GM23338 (cell line): ENCODE results near the gene HEYL. TPM values are rescaled to one million over a fixed set of nuclear protein-coding genes. Genes with fewer than 3 reads are reported as not detected.

ENCODE experiments used
- ATAC-seq: fragments of 200-7000 bp; cut with Tn5 transposase; 3 replicates; pipeline ENCODE4 v1.9.1; 2020
- DNase-seq: peaks from one replicate; pipeline ENCODE4 v3.0.0-alpha.2; 2015; ENCODE audit warnings: low spot score
- H2AFZ ChIP-seq: fragments of 200-600 bp; sonication (generic); 2 replicates; pipeline ENCODE4 v1.8.0; 2016; ENCODE audit warnings: antibody characterized with exemption, mild to moderate bottlenecking, moderate library complexity
- H3F3A ChIP-seq: fragments of 200-600 bp; sonication (generic); replicated peaks from 2 replicates; pipeline ENCODE4 v1.8.0; 2017; ENCODE audit warnings: antibody characterized with exemption, mixed run types, low read depth
- H3K27ac ChIP-seq: fragments of 200-600 bp; sonication (generic); 2 replicates; pipeline ENCODE4 v1.6.1; 2016; ENCODE audit warnings: low read depth
- H3K27me3 ChIP-seq: fragments of 200-600 bp; sonication (generic); 2 replicates; pipeline ENCODE4 v1.8.0; 2016; ENCODE audit warnings: mild to moderate bottlenecking, mixed run types, moderate library complexity; ENCODE audit not compliant: insufficient read depth
- H3K36me3 ChIP-seq: fragments of 200-600 bp; sonication (generic); 2 replicates; pipeline ENCODE4 v1.8.0; 2016; ENCODE audit warnings: mild to moderate bottlenecking; ENCODE audit not compliant: insufficient read depth
- H3K4me1 ChIP-seq: fragments of 200-600 bp; sonication (generic); 2 replicates; pipeline ENCODE4 v1.8.0; 2016; ENCODE audit warnings: mild to moderate bottlenecking, moderate library complexity; ENCODE audit not compliant: insufficient read depth
- H3K4me2 ChIP-seq: fragments of 200-600 bp; sonication (generic); 2 replicates; pipeline ENCODE4 v1.7.1; 2017; ENCODE audit warnings: mixed run types
- H3K4me3 ChIP-seq: fragments of 200-600 bp; sonication (generic); 2 replicates; pipeline ENCODE4 v1.6.1; 2016; ENCODE audit warnings: mixed run types
- H3K79me2 ChIP-seq: fragments of 200-600 bp; sonication (generic); replicated peaks from 2 replicates; pipeline ENCODE4 v1.8.0; 2017; ENCODE audit warnings: mild to moderate bottlenecking; ENCODE audit not compliant: insufficient read depth
- H3K9me2 ChIP-seq: fragments of 200-600 bp; sonication (generic); 2 replicates; pipeline ENCODE4 v1.8.0; 2017; ENCODE audit not compliant: insufficient read depth
- H4K20me1 ChIP-seq: fragments of 200-600 bp; sonication (generic); replicated peaks from 2 replicates; pipeline ENCODE4 v1.8.0; 2017; ENCODE audit warnings: mild to moderate bottlenecking; ENCODE audit not compliant: insufficient read depth
- H3K27ac Mint-ChIP-seq: 2 replicates; pipeline ENCODE4 v1.8.0; 2020; ENCODE audit warnings: inconsistent platforms, mild to moderate bottlenecking, moderate library complexity, mixed read lengths
- H3K27me3 Mint-ChIP-seq: 3 replicates; pipeline ENCODE4 v1.8.0; 2022; ENCODE audit warnings: low read depth, mild to moderate bottlenecking, moderate library complexity, mixed read lengths, inconsistent platforms; ENCODE audit not compliant: insufficient read depth, poor library complexity
- H3K36me3 Mint-ChIP-seq: 3 replicates; pipeline ENCODE4 v1.8.0; 2021; ENCODE audit warnings: low read depth, mild to moderate bottlenecking, inconsistent platforms, moderate library complexity, mixed read lengths
- H3K4me1 Mint-ChIP-seq: 3 replicates; pipeline ENCODE4 v1.8.0; 2020; ENCODE audit warnings: mild to moderate bottlenecking, inconsistent platforms, mixed read lengths
- H3K4me3 Mint-ChIP-seq: 3 replicates; pipeline ENCODE4 v1.8.0; 2021; ENCODE audit warnings: moderate library complexity, mild to moderate bottlenecking, inconsistent platforms, mixed read lengths
- H3K9me3 Mint-ChIP-seq: 3 replicates; pipeline ENCODE4 v1.8.0; 2020; ENCODE audit warnings: moderate library complexity, mild to moderate bottlenecking, inconsistent platforms, mixed read lengths
- CREB1 ChIP-seq: fragments of 250-450 bp; sonication (Bioruptor Pico); IDR thresholded peaks from 2 replicates; pipeline ENCODE4 v1.5.0; 2020; ENCODE audit warnings: low read depth, mild to moderate bottlenecking, moderate library complexity
- EZH2 ChIP-seq: fragments of 200-600 bp; sonication (generic); IDR thresholded peaks from one replicate; pipeline ENCODE4 v1.8.0; 2017; ENCODE audit warnings: antibody characterized with exemption, mild to moderate bottlenecking, low read depth; ENCODE audit not compliant: unreplicated experiment
- EZH2phosphoT487 ChIP-seq: fragments of 200-600 bp; sonication (generic); IDR thresholded peaks from one replicate; pipeline ENCODE4 v1.8.1; 2018; ENCODE audit warnings: antibody characterized with exemption; ENCODE audit not compliant: unreplicated experiment
- JUNB ChIP-seq: IDR thresholded peaks from one replicate; pipeline ENCODE4 v1.6.1; 2016; ENCODE audit warnings: antibody characterized with exemption; ENCODE audit not compliant: unreplicated experiment
- NANOG ChIP-seq: IDR thresholded peaks from 2 replicates; pipeline ENCODE4 v1.6.1; 2016; ENCODE audit warnings: antibody characterized with exemption, borderline replicate concordance
- POLR2AphosphoS5 ChIP-seq: IDR thresholded peaks from 2 replicates; pipeline ENCODE4 v1.6.1; 2016; ENCODE audit warnings: antibody characterized with exemption, low read depth
- STAT1 ChIP-seq: IDR thresholded peaks from one replicate; pipeline ENCODE4 v1.6.1; 2016; ENCODE audit warnings: antibody characterized with exemption; ENCODE audit not compliant: unreplicated experiment
- ZNF114 ChIP-seq: fragments of 250-450 bp; sonication (Bioruptor Pico); IDR thresholded peaks from 2 replicates; pipeline ENCODE4 v1.5.0; 2020; ENCODE audit warnings: mild to moderate bottlenecking, moderate library complexity
- ZNF331 ChIP-seq: fragments of 250-450 bp; sonication (Bioruptor Pico); IDR thresholded peaks from 2 replicates; pipeline ENCODE4 v1.5.0; 2020; ENCODE audit warnings: low read depth, mild to moderate bottlenecking, moderate library complexity
- polyA plus RNA-seq: library from polyadenylated mRNA; unstranded; fragments of >200 nt; fragmentation: Nextera tagmentation; extraction: Ambion mirVana; gene quantifications from 2 replicates; pipeline ENCODE4 v1.2.1, GENCODE V29; 2016
- total RNA-seq: library from RNA; depleted of rRNA; stranded (reverse); fragments of >200 nt; shearing (Covaris generic); gene quantifications from 2 replicates; pipeline ENCODE4 v1.2.3, GENCODE V29; 2014
- TF ChIP-seq, protein P1 (sequence below), 2 experiments: fragments of 200-600 bp in 1 of 2; sonication (generic) in 1 of 2; conservative IDR thresholded peaks; 2 replicates each; pipeline versions ENCODE4 v1.5.1 to v1.6.1; 2016 to 2017; ENCODE audit warnings: antibody characterized with exemption in 2 of 2, low read depth in 2 of 2, mild to moderate bottlenecking in 2 of 2, moderate library complexity in 1 of 2
- TF ChIP-seq, protein P2 (sequence below): IDR thresholded peaks from 2 replicates; pipeline ENCODE4 v1.6.1; 2016; ENCODE audit warnings: antibody characterized with exemption
- TF ChIP-seq, protein P3 (sequence below): IDR thresholded peaks from one replicate; pipeline ENCODE4 v1.6.1; 2018; ENCODE audit warnings: antibody characterized with exemption; ENCODE audit not compliant: unreplicated experiment
- TF ChIP-seq, protein P4 (sequence below): fragments of 250-450 bp; sonication (Bioruptor Pico); IDR thresholded peaks from 2 replicates; pipeline ENCODE4 v1.5.0; 2020; ENCODE audit warnings: mild to moderate bottlenecking, moderate library complexity

HEYL gene
- total and polyA plus RNA-seq, 2 experiments from 2014 or later: 1.6 to 4.5 TPM

DNA sequence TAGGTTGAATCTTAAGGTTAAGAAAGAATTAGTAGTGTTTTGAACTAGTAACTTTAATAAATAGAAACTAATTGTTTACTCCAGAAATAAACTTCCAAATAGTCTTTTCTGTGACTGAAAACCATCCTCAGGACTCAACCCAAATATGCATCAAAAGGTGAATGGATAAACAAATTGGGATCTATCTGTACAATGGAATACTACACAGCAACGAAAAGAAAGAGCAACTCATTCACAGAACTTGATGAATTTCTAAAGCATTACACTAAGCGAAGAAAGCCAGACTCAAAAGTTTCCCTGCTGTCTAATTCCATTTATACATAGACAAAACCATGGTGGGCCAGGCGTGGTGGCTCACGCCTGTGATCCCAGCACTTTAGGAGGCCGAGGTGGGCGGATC is 25.0 kb downstream of the HEYL start:
- no peak overlapping the region for H2AFZ ChIP-seq
- Mint-ChIP-seq H3K27me3 (peaks cover 18% of the 10 kb centered on the region), H3K4me3 (no peak overlapping the region), H3K36me3 (no peaks in the 10 kb centered on the region), H3K27ac (no peak overlapping the region), H3K4me1 (peaks cover 3% of the 10 kb centered on the region; the same call in 1 of the 3 replicates), H3K9me3 (no peaks in the 10 kb centered on the region)
- H3K27ac ChIP-seq: no peak overlapping the region
- no peak for ATAC-seq
- no peaks in the 10 kb centered on the region for H3F3A ChIP-seq
- no peaks in the 10 kb centered on the region for H3K36me3 ChIP-seq
- TF ChIP-seq, protein P1, sequence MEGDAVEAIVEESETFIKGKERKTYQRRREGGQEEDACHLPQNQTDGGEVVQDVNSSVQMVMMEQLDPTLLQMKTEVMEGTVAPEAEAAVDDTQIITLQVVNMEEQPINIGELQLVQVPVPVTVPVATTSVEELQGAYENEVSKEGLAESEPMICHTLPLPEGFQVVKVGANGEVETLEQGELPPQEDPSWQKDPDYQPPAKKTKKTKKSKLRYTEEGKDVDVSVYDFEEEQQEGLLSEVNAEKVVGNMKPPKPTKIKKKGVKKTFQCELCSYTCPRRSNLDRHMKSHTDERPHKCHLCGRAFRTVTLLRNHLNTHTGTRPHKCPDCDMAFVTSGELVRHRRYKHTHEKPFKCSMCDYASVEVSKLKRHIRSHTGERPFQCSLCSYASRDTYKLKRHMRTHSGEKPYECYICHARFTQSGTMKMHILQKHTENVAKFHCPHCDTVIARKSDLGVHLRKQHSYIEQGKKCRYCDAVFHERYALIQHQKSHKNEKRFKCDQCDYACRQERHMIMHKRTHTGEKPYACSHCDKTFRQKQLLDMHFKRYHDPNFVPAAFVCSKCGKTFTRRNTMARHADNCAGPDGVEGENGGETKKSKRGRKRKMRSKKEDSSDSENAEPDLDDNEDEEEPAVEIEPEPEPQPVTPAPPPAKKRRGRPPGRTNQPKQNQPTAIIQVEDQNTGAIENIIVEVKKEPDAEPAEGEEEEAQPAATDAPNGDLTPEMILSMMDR (conservative IDR thresholded peaks at IDR 0.05; ENCODE audit: low read depth in 2 of 2): no peak
- TF ChIP-seq CREB1 (CRISPR knock-in tag): no peak
- TF ChIP-seq, protein P2, sequence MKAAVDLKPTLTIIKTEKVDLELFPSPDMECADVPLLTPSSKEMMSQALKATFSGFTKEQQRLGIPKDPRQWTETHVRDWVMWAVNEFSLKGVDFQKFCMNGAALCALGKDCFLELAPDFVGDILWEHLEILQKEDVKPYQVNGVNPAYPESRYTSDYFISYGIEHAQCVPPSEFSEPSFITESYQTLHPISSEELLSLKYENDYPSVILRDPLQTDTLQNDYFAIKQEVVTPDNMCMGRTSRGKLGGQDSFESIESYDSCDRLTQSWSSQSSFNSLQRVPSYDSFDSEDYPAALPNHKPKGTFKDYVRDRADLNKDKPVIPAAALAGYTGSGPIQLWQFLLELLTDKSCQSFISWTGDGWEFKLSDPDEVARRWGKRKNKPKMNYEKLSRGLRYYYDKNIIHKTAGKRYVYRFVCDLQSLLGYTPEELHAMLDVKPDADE: no peak
- no peak for TF ChIP-seq EZH2phosphoT487
- TF ChIP-seq EZH2: no peak
- TF ChIP-seq JUNB: no peak
- TF ChIP-seq ZNF114: no peak
- TF ChIP-seq ZNF331 (CRISPR knock-in tag): no peak
- TF ChIP-seq, protein P3, sequence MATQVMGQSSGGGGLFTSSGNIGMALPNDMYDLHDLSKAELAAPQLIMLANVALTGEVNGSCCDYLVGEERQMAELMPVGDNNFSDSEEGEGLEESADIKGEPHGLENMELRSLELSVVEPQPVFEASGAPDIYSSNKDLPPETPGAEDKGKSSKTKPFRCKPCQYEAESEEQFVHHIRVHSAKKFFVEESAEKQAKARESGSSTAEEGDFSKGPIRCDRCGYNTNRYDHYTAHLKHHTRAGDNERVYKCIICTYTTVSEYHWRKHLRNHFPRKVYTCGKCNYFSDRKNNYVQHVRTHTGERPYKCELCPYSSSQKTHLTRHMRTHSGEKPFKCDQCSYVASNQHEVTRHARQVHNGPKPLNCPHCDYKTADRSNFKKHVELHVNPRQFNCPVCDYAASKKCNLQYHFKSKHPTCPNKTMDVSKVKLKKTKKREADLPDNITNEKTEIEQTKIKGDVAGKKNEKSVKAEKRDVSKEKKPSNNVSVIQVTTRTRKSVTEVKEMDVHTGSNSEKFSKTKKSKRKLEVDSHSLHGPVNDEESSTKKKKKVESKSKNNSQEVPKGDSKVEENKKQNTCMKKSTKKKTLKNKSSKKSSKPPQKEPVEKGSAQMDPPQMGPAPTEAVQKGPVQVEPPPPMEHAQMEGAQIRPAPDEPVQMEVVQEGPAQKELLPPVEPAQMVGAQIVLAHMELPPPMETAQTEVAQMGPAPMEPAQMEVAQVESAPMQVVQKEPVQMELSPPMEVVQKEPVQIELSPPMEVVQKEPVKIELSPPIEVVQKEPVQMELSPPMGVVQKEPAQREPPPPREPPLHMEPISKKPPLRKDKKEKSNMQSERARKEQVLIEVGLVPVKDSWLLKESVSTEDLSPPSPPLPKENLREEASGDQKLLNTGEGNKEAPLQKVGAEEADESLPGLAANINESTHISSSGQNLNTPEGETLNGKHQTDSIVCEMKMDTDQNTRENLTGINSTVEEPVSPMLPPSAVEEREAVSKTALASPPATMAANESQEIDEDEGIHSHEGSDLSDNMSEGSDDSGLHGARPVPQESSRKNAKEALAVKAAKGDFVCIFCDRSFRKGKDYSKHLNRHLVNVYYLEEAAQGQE: no peak
- TF ChIP-seq, protein P4, sequence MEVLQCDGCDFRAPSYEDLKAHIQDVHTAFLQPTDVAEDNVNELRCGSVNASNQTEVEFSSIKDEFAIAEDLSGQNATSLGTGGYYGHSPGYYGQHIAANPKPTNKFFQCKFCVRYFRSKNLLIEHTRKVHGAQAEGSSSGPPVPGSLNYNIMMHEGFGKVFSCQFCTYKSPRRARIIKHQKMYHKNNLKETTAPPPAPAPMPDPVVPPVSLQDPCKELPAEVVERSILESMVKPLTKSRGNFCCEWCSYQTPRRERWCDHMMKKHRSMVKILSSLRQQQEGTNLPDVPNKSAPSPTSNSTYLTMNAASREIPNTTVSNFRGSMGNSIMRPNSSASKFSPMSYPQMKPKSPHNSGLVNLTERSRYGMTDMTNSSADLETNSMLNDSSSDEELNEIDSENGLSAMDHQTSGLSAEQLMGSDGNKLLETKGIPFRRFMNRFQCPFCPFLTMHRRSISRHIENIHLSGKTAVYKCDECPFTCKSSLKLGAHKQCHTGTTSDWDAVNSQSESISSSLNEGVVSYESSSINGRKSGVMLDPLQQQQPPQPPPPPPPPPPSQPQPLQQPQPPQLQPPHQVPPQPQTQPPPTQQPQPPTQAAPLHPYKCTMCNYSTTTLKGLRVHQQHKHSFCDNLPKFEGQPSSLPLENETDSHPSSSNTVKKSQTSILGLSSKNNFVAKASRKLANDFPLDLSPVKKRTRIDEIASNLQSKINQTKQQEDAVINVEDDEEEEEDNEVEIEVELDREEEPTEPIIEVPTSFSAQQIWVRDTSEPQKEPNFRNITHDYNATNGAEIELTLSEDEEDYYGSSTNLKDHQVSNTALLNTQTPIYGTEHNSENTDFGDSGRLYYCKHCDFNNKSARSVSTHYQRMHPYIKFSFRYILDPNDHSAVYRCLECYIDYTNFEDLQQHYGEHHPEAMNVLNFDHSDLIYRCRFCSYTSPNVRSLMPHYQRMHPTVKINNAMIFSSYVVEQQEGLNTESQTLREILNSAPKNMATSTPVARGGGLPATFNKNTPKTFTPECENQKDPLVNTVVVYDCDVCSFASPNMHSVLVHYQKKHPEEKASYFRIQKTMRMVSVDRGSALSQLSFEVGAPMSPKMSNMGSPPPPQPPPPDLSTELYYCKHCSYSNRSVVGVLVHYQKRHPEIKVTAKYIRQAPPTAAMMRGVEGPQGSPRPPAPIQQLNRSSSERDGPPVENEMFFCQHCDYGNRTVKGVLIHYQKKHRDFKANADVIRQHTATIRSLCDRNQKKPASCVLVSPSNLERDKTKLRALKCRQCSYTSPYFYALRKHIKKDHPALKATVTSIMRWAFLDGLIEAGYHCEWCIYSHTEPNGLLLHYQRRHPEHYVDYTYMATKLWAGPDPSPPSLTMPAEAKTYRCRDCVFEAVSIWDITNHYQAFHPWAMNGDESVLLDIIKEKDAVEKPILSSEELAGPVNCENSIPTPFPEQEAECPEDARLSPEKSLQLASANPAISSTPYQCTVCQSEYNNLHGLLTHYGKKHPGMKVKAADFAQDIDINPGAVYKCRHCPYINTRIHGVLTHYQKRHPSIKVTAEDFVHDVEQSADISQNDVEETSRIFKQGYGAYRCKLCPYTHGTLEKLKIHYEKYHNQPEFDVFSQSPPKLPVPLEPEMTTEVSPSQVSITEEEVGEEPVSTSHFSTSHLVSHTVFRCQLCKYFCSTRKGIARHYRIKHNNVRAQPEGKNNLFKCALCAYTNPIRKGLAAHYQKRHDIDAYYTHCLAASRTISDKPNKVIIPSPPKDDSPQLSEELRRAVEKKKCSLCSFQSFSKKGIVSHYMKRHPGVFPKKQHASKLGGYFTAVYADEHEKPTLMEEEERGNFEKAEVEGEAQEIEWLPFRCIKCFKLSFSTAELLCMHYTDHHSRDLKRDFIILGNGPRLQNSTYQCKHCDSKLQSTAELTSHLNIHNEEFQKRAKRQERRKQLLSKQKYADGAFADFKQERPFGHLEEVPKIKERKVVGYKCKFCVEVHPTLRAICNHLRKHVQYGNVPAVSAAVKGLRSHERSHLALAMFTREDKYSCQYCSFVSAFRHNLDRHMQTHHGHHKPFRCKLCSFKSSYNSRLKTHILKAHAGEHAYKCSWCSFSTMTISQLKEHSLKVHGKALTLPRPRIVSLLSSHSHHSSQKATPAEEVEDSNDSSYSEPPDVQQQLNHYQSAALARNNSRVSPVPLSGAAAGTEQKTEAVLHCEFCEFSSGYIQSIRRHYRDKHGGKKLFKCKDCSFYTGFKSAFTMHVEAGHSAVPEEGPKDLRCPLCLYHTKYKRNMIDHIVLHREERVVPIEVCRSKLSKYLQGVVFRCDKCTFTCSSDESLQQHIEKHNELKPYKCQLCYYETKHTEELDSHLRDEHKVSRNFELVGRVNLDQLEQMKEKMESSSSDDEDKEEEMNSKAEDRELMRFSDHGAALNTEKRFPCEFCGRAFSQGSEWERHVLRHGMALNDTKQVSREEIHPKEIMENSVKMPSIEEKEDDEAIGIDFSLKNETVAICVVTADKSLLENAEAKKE (CRISPR knock-in tag): no peak
- no peak for TF ChIP-seq POLR2AphosphoS5
- no peak for TF ChIP-seq NANOG
- no peak for TF ChIP-seq STAT1
- H3K9me2 ChIP-seq: no peaks in the 10 kb centered on the region
- H3K4me1 ChIP-seq: no peaks in the 10 kb centered on the region; the same call in 1 of the 2 replicates
- H3K79me2 ChIP-seq: no peaks in the 10 kb centered on the region
- H3K4me3 ChIP-seq: no peak overlapping the region
- no peaks in the 10 kb centered on the region for H4K20me1 ChIP-seq
- H3K4me2 ChIP-seq: no peak overlapping the region
- no peak for DNase-seq
- H3K27me3 ChIP-seq: peaks cover 22% of the 10 kb centered on the region
